B cell (primary cell): ENCODE results near the gene ZBED5. TPM values are rescaled to one million over a fixed set of nuclear protein-coding genes. Genes with fewer than 3 reads are reported as not detected.

Experiments used
- ATAC-seq: fragments of 200-7000 bp; cut with Tn5 transposase; one replicate; pipeline ENCODE4 v1.10.0; 2021; ENCODE audit warnings: low read depth, mild to moderate bottlenecking, moderate number of reproducible peaks, moderate library complexity
- CTCF ChIA-PET: fragments of 350-600 bp; sonication (Branson Sonifier 250); formaldehyde crosslinking; loops from one replicate; lab custom pipeline; 2021; ENCODE audit warnings: antibody characterized with exemption, inconsistent platforms; lab: Charles Lee
- POLR2A ChIA-PET: fragments of 350-600 bp; sonication (Branson Sonifier 250); formaldehyde crosslinking; loops from one replicate; lab custom pipeline; 2021; ENCODE audit warnings: antibody characterized with exemption; lab: Charles Lee
- DNase-seq: peaks from one replicate; pipeline ENCODE4 v3.0.0; 2013
- H2AFZ ChIP-seq: 2 replicates; pipeline ENCODE4 v1.6.1; 2012; ENCODE audit warnings: mild to moderate bottlenecking, low read depth, low read length; ENCODE audit not compliant: insufficient read depth, poor library complexity, severe bottlenecking
- H3K27ac ChIP-seq, 2 donors: 1 replicate in 1 of 2; 2 replicates in 1 of 2; pipeline ENCODE4 v1.5.1; 2012 to 2013; ENCODE audit warnings: low read length in 2 of 2, mild to moderate bottlenecking in 2 of 2, moderate library complexity in 1 of 2
- H3K27me3 ChIP-seq, 4 experiments: fragments of 200-600 bp in 1 of 4; sonication (generic) in 1 of 4; replicated peaks in 1 of 4; 1 replicate in 2 of 4; 2 replicates in 2 of 4; pipeline versions ENCODE4 v1.6.1 to v1.7.0; 2013 to 2016; ENCODE audit warnings: low read length in 3 of 4, mild to moderate bottlenecking in 2 of 4, mixed read lengths in 1 of 4, moderate library complexity in 1 of 4; ENCODE audit not compliant: insufficient read depth in 4 of 4, control insufficient read depth in 3 of 4; ENCODE audit errors: control extremely low read depth in 1 of 4
- H3K36me3 ChIP-seq, 2 experiments: replicated peaks in 1 of 2; 1 replicate in 1 of 2; 2 replicates in 1 of 2; pipeline versions ENCODE4 v1.6.1 to v1.7.1; 2013; ENCODE audit warnings: low read length in 1 of 2; ENCODE audit not compliant: insufficient read depth in 2 of 2, control insufficient read depth in 1 of 2; ENCODE audit errors: control extremely low read depth in 1 of 2, extremely low read depth in 1 of 2
- H3K4me1 ChIP-seq, 2 donors: fragments of 200-600 bp in 1 of 2; sonication (generic) in 1 of 2; 1 replicate in 1 of 2; 2 replicates in 1 of 2; pipeline versions ENCODE4 v1.5.1 to v1.6.1; 2013 to 2017; ENCODE audit warnings: low read length in 2 of 2; ENCODE audit not compliant: control insufficient read depth in 2 of 2, insufficient read depth in 2 of 2
- H3K4me2 ChIP-seq: replicated peaks from 2 replicates; pipeline ENCODE3; 2012; ENCODE audit warnings: mild to moderate bottlenecking, low read depth, low read length; ENCODE audit not compliant: poor library complexity, severe bottlenecking
- H3K4me3 ChIP-seq, 5 experiments: fragments of 200-600 bp in 1 of 5; sonication (generic) in 1 of 5; 1 replicate in 3 of 5; 2 replicates in 2 of 5; pipeline versions ENCODE4 v1.5.1 to v1.7.0; 2011 to 2016; ENCODE audit warnings: low read length in 4 of 5, mild to moderate bottlenecking in 4 of 5, low read depth in 2 of 5, control low read depth in 1 of 5, moderate library complexity in 1 of 5; ENCODE audit not compliant: insufficient read depth in 1 of 5; ENCODE audit errors: control extremely low read depth in 1 of 5, extremely low read depth in 1 of 5
- H3K79me2 ChIP-seq: fragments of 200-600 bp; sonication (generic); one replicate; pipeline ENCODE4 v1.6.0; 2016; ENCODE audit warnings: low read length; ENCODE audit not compliant: control insufficient read depth, insufficient read depth
- H3K9ac ChIP-seq: fragments of 200-600 bp; sonication (generic); 2 replicates; pipeline ENCODE4 v1.6.1; 2017; ENCODE audit warnings: mild to moderate bottlenecking, low read length, moderate library complexity
- H3K9me3 ChIP-seq, 3 donors: one replicate each; pipeline versions ENCODE4 v1.6.1 to v1.7.1; 2013; ENCODE audit warnings: low read length in 2 of 3; ENCODE audit not compliant: control insufficient read depth in 2 of 3, insufficient read depth in 1 of 3; ENCODE audit errors: control extremely low read depth in 1 of 3
- H4K20me1 ChIP-seq: 2 replicates; pipeline ENCODE4 v1.6.0; 2012; ENCODE audit warnings: mild to moderate bottlenecking, low read length; ENCODE audit not compliant: insufficient read depth, control insufficient read depth, poor library complexity, severe bottlenecking
- H3K27ac Mint-ChIP-seq: one replicate; pipeline ENCODE4 v1.8.0; 2021; ENCODE audit warnings: mixed read lengths
- H3K27me3 Mint-ChIP-seq: one replicate; pipeline ENCODE4 v1.8.0; 2021; ENCODE audit warnings: mixed read lengths
- H3K4me1 Mint-ChIP-seq: one replicate; pipeline ENCODE4 v1.8.0; 2021; ENCODE audit warnings: mixed read lengths
- H3K4me3 Mint-ChIP-seq: one replicate; pipeline ENCODE4 v1.8.0; 2021; ENCODE audit warnings: mixed read lengths
- H3K9me3 Mint-ChIP-seq: one replicate; pipeline ENCODE4 v1.8.0; 2022; ENCODE audit warnings: mixed read lengths; ENCODE audit not compliant: insufficient read depth
- CTCF ChIP-seq: fragments of 200-600 bp; IDR thresholded peaks from one replicate; pipeline ENCODE4 v1.8.0; 2022; ENCODE audit warnings: antibody characterized with exemption, mild to moderate bottlenecking
- EZH2 ChIP-seq: IDR thresholded peaks from 2 replicates; pipeline ENCODE4 v1.6.1; 2012; ENCODE audit warnings: borderline replicate concordance, low read depth, mild to moderate bottlenecking, moderate library complexity, low read length; ENCODE audit not compliant: insufficient read depth, poor library complexity, severe bottlenecking
- WGBS: methylation state at CpG from one replicate; pipeline ENCODE4 v1.1.5; 2013; ENCODE audit warnings: missing lambda C conversion rate; ENCODE audit not compliant: insufficient coverage; 5-methylcytosine and 5-hydroxymethylcytosine counted together
- intact Hi-C: fragments of 100-400 bp; cut with micrococcal nuclease; formaldehyde crosslinking; loops from one replicate; pipeline ENCODE4 v1.10.0; 2022
- polyA plus RNA-seq: library from polyadenylated mRNA; depleted of rRNA; stranded (reverse); fragments of >200 nt; gene quantifications from 2 replicates; pipeline ENCODE4 v1.2.3, GENCODE V29; 2012
- total RNA-seq, 2 donors: library from RNA; stranded (reverse); fragments of 120-200 nt in 1 of 2; gene quantifications; 1 replicate in 1 of 2; 2 replicates in 1 of 2; pipeline versions ENCODE4 v1.2.3 to v1.2.4, GENCODE V29; 2013 to 2022

Gene ZBED5
- total and polyA plus RNA-seq, 2 donors (not counting 1 experiment from before 2014, with no cell fraction given) = 66.6 to 178 TPM

- H4K20me1 ChIP-seq = no peaks in the 10 kb centered on the region
- WGBS = no CpG with 5 or more reads among the region's 1 CpG
- DNase-seq = no peak
- TF ChIP-seq CTCF = no peak
- TF ChIP-seq EZH2 = no peak
- no peak overlapping the region for H3K4me3 Mint-ChIP-seq
- H2AFZ ChIP-seq = no peak overlapping the region
- POLR2A ChIA-PET = no interaction called here
- H3K27ac Mint-ChIP-seq = no peak overlapping the region
- peaks cover 17% of the 10 kb centered on the region for H3K9me3 Mint-ChIP-seq
- no peak overlapping the region for H3K9ac ChIP-seq
- peaks cover 0 to 2% (median 0%) of the 10 kb centered on the region in 3 donors for H3K9me3 ChIP-seq
- H3K4me3 ChIP-seq = no peak overlapping the region
- H3K4me1 ChIP-seq = peaks cover 5 to 13% of the 10 kb centered on the region in 2 donors
- no peaks in the 10 kb centered on the region for H3K79me2 ChIP-seq
- no peaks in the 10 kb centered on the region for H3K27me3 ChIP-seq
- no peaks in the 10 kb centered on the region for H3K27me3 Mint-ChIP-seq
- CTCF ChIA-PET = interaction anchor here (1.0 to 1.9 kb wide), 3 partner anchors 9 to 102 kb away, joined by 4 to 7 read pairs (median 5); no protein-coding TSS in a partner anchor
- peaks cover 16% of the 10 kb centered on the region for H3K4me1 Mint-ChIP-seq
- H3K36me3 ChIP-seq = no peaks in the 10 kb centered on the region
- ATAC-seq = no peak
- H3K27ac ChIP-seq = no peak overlapping the region
- no peak overlapping the region for H3K4me2 ChIP-seq
- intact Hi-C loops = no loop called here
These were observed 36.8 kb upstream of the ZBED5 start for GRCh38 chr11:10894666-10895065.

- Histone ChIP-seq H3K36me3 (no peaks in the 10 kb centered on the region), H2AFZ (no peak overlapping the region), H3K27ac (no peak overlapping the region), H3K9ac (no peak overlapping the region), H3K27me3 (no peaks in the 10 kb centered on the region), H3K4me1 (peaks cover 5 to 9% of the 10 kb centered on the region in 2 donors), H3K4me2 (no peak overlapping the region), H4K20me1 (no peaks in the 10 kb centered on the region), H3K79me2 (no peaks in the 10 kb centered on the region), H3K9me3 (peaks cover 0 to 2% (median 0%) of the 10 kb centered on the region in 3 donors), H3K4me3 (no peak overlapping the region)
- ATAC-seq (no peak), DNase-seq (no peak)
- Mint-ChIP-seq H3K27ac (no peak overlapping the region), H3K4me1 (peaks cover 10% of the 10 kb centered on the region), H3K4me3 (no peak overlapping the region), H3K27me3 (no peaks in the 10 kb centered on the region), H3K9me3 (peaks cover 17% of the 10 kb centered on the region)
- CTCF ChIA-PET = interaction anchor here (1.0 to 1.9 kb wide), 4 partner anchors 10 to 101 kb away, joined by 4 to 7 read pairs (median 4); no protein-coding TSS in a partner anchor
- intact Hi-C loops = no loop called here
- TF ChIP-seq EZH2 (no peak), CTCF (no peak)
- POLR2A ChIA-PET = no interaction called here
These were observed 35.9 kb upstream of the ZBED5 start for GRCh38 chr11:10893714-10894151.
